ENCODE data around the gene SMC2.

The SMC2 gene

DNA sequence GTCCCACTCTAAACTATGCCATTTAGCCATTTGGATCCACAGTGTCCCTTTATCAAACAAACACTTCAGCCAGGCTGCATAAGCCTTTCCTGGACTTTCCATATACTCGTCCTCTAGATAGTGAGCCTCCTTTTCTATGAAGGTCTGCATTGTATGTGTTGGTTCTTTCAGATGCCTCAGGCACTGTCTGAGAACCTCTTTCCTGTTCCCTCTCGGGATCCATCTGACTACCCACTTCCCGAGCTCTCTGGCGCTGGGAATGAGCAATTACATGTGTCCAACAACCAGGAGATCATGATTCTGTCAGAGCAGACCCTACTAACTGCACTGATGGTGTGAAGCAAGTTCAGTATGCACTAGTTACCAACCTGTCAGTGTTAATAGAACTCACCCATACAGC lies 14.2 kb downstream of the SMC2 start:
- peaks cover 14% of the 10 kb centered on the region for H3K4me1 Mint-ChIP-seq

DNA sequence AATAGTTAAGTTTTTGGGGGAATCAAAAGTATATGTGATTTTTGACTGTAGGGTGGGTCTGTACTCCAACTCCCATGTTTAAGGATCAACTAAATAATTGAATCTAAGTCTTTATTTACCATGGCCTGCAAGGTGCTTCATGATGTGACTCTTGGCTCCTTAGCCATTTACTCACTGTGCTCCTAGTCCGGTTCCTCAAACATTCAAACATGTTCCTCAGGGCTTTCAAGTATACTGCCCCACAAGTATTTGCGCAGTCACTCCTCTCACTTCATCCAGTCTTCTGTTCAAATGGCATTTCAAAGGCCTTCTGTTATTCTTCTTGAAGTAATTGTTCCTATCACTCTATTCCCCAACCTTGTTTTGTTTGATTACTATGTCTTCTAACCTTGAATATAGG lies 16.4 kb downstream of the SMC2 start:
- peaks cover 59% of the 10 kb centered on the region for H3K36me3 Mint-ChIP-seq (ENCODE audit: low read depth)

More for the DNA sequence above, 14.2 kb downstream of the SMC2 start:
- TF ChIP-seq, protein P1, sequence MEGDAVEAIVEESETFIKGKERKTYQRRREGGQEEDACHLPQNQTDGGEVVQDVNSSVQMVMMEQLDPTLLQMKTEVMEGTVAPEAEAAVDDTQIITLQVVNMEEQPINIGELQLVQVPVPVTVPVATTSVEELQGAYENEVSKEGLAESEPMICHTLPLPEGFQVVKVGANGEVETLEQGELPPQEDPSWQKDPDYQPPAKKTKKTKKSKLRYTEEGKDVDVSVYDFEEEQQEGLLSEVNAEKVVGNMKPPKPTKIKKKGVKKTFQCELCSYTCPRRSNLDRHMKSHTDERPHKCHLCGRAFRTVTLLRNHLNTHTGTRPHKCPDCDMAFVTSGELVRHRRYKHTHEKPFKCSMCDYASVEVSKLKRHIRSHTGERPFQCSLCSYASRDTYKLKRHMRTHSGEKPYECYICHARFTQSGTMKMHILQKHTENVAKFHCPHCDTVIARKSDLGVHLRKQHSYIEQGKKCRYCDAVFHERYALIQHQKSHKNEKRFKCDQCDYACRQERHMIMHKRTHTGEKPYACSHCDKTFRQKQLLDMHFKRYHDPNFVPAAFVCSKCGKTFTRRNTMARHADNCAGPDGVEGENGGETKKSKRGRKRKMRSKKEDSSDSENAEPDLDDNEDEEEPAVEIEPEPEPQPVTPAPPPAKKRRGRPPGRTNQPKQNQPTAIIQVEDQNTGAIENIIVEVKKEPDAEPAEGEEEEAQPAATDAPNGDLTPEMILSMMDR (IDR thresholded peaks at IDR 0.05; ENCODE audit: unreplicated experiment in 3 of 3) = no peak
- Mint-ChIP-seq H3K4me3 (no peak overlapping the region), H3K27ac (no peak overlapping the region), H3K27me3 (ENCODE audit: low read depth) (no peaks in the 10 kb centered on the region), H3K9me3 (no peaks in the 10 kb centered on the region), H3K36me3 (ENCODE audit: low read depth) (peaks cover 57% of the 10 kb centered on the region)

DNA sequence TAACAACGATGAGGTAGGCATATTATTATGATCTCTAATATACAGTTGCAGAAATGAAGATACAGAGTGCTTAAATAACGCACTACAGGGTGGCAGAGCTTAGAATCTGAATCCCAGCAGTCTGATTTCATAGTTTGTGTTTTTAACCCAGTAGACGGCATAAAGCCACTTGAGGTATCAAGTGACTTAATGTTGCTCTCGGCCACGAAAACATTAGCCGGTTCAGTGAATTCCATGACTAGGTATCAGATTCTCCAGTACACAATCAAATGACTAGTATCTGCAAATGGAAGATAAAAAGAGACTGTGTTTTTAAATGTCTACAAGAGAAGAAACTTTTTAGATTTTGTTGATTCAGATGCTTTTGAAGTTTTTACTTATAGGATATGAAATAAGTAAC lies 24.8 kb downstream of the SMC2 start:
- TF ChIP-seq, protein P1 (IDR thresholded peaks at IDR 0.05; ENCODE audit: unreplicated experiment in 3 of 3) = no peak
- H3K27ac Mint-ChIP-seq = peak overlapping the region; percentile 5 to 79 (median 37)
- no peak overlapping the region for H3K4me3 Mint-ChIP-seq
- H3K4me1 Mint-ChIP-seq = peaks cover 12% of the 10 kb centered on the region
- H3K27me3 Mint-ChIP-seq (ENCODE audit: low read depth) = no peaks in the 10 kb centered on the region
- H3K9me3 Mint-ChIP-seq = no peaks in the 10 kb centered on the region
- H3K36me3 Mint-ChIP-seq (ENCODE audit: low read depth) = peaks cover 72% of the 10 kb centered on the region

More for the DNA sequence above, 16.4 kb downstream of the SMC2 start:
- TF ChIP-seq, protein P1 (IDR thresholded peaks at IDR 0.05; ENCODE audit: unreplicated experiment in 3 of 3) = no peak
- Mint-ChIP-seq H3K9me3 (no peaks in the 10 kb centered on the region), H3K27ac (no peak overlapping the region), H3K4me3 (no peak overlapping the region), H3K27me3 (ENCODE audit: low read depth) (no peaks in the 10 kb centered on the region), H3K4me1 (peaks cover 9% of the 10 kb centered on the region)

DNA sequence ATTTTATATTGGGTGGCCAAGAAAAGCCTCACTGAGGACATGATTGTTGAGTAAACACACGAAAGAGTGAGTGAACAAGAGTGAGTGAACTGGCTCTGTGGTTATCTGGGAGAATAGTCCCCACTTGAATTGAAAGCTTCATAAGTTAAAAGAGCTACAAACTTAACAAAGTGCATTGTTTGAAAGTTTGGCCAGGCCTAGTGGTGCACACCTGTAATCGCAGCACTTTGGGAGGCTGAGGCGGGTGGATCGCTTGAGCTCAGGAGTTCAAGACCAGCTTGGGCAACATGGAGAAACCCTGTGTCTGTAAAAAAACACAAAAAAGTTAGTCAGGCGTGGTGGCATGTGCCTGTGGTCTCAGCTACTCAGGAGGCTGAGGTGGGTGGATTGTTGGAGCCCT lies 26.9 kb downstream of the SMC2 start:
- H3K9me3 Mint-ChIP-seq = no peaks in the 10 kb centered on the region
- no peak overlapping the region for H3K27ac Mint-ChIP-seq
- no peaks in the 10 kb centered on the region for H3K27me3 Mint-ChIP-seq (ENCODE audit: low read depth)
- peaks cover 12% of the 10 kb centered on the region for H3K4me1 Mint-ChIP-seq
- H3K4me3 Mint-ChIP-seq = no peak overlapping the region
- TF ChIP-seq, protein P1 (IDR thresholded peaks at IDR 0.05; ENCODE audit: unreplicated experiment in 3 of 3) = no peak
- H3K36me3 Mint-ChIP-seq (ENCODE audit: low read depth) = peaks cover 72% of the 10 kb centered on the region

DNA sequence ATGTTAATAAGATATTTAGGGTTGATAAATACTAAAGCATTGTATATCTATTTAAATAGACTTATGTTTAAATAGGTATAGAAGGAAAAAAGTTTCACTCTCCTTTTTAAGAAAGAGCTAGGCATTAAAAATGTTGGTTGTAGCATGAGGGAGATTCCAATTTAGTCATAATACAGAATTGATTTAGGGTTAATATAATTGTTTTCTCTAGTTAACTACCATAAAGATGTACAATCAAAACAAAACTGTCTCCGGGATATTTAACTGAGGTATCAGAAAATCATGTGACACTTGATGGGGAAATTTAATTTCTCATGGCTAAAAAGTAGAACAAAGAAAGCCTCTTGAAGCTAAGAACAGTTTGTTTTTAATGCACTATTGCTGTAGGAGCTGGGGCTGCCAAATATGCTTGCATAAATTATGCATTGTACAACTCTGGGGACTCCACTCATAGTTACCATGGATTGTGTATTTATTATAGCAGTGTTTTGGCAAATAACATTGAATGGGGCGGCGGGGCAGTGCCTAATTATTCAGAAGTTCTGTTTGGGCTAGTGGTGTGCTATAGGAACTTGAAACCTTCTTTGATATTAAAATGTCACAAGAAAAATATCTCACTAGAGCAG lies 44.2 kb downstream of the SMC2 start:
- TF ChIP-seq, protein P1 (IDR thresholded peaks at IDR 0.05; ENCODE audit: unreplicated experiment in 3 of 3) = no peak
- Mint-ChIP-seq H3K4me3 (no peak overlapping the region), H3K27me3 (ENCODE audit: low read depth) (no peaks in the 10 kb centered on the region)

More for the DNA sequence above, 44.2 kb downstream of the SMC2 start:
- Mint-ChIP-seq H3K27ac (no peak overlapping the region), H3K9me3 (peaks cover 7% of the 10 kb centered on the region), H3K36me3 (ENCODE audit: low read depth) (peaks cover 86% of the 10 kb centered on the region), H3K4me1 (no peaks in the 10 kb centered on the region)
